Lower leg skin (tissue), 4 donors: ENCODE measurements around the gene ADM2. TPM values are rescaled to one million over a fixed set of nuclear protein-coding genes. Genes with fewer than 3 reads are reported as not detected.

ENCODE experiments used
- DNase-seq, 2 donors: peaks; one replicate each; pipeline ENCODE4 v3.0.0-alpha.2; 2019; ENCODE audit warnings: low spot score in 2 of 2
- H3K4me3 ChIP-seq: fragments of 200-600 bp; sonication (generic); 2 replicates; pipeline ENCODE4 v1.5.1; 2017; ENCODE audit warnings: mild to moderate bottlenecking, low read depth; ENCODE audit not compliant: poor library complexity, severe bottlenecking
- CTCF ChIP-seq, 3 donors: fragments of 450-650 bp; IDR thresholded peaks; one replicate each; pipeline ENCODE4 v1.5.1; 2016; ENCODE audit warnings: antibody characterized with exemption in 3 of 3, mild to moderate bottlenecking in 3 of 3, moderate library complexity in 2 of 3
- POLR2A ChIP-seq, 2 donors: fragments of 450-650 bp; IDR thresholded peaks; one replicate each; pipeline ENCODE4 v1.6.1; 2016 to 2017; ENCODE audit warnings: antibody characterized with exemption in 2 of 2, mild to moderate bottlenecking in 1 of 2, moderate library complexity in 1 of 2
- WGBS, 2 donors: methylation state at CpG; one replicate each; pipeline ENCODE4 v1.1.5; 2018; 5-methylcytosine and 5-hydroxymethylcytosine counted together
- intact Hi-C: fragments of 100-400 bp; cut with DNase I; formaldehyde crosslinking; loops from one replicate; pipeline ENCODE4 v1.15.0; 2023; ENCODE audit warnings: low total_unique reads
- total RNA-seq, 4 donors: library from RNA; depleted of rRNA; stranded (reverse); fragments of >200 nt; gene quantifications; one replicate each; pipeline ENCODE4 v1.1.0, GENCODE V29; 2016

The ADM2 gene
- total RNA-seq, 4 donors from 2014 or later = 0.19 to 0.56 (median 0.52) TPM; not detected in 1

DNA sequence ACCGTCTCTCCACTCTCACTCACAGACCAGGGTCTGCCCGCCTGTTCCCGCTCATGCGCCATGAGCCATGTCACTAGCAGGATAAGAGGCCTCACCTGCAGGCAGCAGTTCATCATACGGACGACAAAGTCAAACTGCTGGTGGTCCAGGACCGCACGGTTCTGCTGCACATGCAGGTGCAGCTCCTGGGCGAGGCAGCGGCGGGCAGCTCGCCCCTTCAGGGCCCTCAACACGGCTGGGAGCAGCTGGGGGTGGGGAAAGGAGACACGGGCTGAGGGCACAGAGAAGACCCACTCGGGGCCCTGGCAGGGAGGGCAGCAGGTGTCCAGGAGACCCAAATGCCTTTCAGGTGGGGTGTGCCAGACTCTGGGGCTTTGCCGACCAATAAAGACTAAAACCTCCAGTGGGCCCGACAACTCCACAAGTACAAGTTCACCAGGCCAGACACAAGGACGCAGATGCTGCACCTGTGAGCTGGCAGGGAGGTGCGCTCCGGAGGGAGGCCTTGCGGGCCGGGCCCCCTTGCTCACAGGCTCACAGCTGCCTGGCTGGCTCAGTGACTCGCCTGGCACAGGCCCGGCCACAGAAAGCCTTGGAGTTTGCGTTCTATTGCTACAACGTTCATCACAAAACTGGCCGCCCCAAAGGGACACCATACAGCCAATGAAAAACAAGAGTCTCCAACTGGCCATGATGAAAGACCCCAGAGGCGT is 18.0 kb upstream of the ADM2 start:
- intact Hi-C loops = no loop called here
- no peak overlapping the region for H3K4me3 ChIP-seq
- DNase-seq = no peak
- 89 to 91% methylated on average over 22 to 27 of the region's 28 CpGs for WGBS, 2 donors
- no peak for TF ChIP-seq POLR2A (IDR thresholded peaks at IDR 0.05)
- TF ChIP-seq CTCF (IDR thresholded peaks at IDR 0.05) = no peak

GRCh38 chr22:50464451-50464850 is 16.9 kb upstream of the ADM2 start:
- no peak for TF ChIP-seq POLR2A (IDR thresholded peaks at IDR 0.05)
- no peak for TF ChIP-seq CTCF (IDR thresholded peaks at IDR 0.05)
- intact Hi-C loops = no loop called here
- H3K4me3 ChIP-seq = no peak overlapping the region
- WGBS, 2 donors = 92 to 93% methylated on average over 22 to 24 of the region's 24 CpGs
- no peak for DNase-seq

GRCh38 chr22:50465066-50465930 is 16.0 kb upstream of the ADM2 start:
- TF ChIP-seq POLR2A (IDR thresholded peaks at IDR 0.05) = no peak
- no peak for TF ChIP-seq CTCF (IDR thresholded peaks at IDR 0.05)
- no peak overlapping the region for H3K4me3 ChIP-seq
- no peak for DNase-seq
- intact Hi-C loops = no loop called here
- 89% methylated on average over 30 of the region's 30 CpGs for WGBS, 2 donors

DNA sequence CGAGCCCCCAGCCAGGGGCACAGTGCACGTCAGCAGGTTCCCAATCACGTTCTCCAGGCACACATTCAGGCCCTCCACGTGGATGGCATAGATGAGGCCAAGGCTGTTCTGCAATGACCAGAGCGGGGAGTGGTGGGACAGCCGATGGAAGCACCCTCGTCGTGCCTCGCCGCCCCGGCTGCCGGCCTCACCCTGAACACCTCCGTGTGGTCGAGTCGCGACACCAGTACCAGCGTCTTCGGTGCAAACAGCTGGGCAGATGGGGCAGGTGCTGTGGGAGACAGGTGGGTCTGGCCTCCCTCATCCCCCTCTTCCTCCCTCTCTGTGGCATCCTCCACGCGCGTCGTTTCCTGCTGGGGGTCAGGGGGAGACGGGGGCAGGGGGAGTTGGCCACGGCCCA is 14.0 kb upstream of the ADM2 start:
- H3K4me3 ChIP-seq = no peak overlapping the region
- WGBS, 2 donors = 89 to 92% methylated on average over 23 to 24 of the region's 24 CpGs
- no peak for DNase-seq
- intact Hi-C loops = no loop called here
- no peak for TF ChIP-seq POLR2A (IDR thresholded peaks at IDR 0.05)
- no peak for TF ChIP-seq CTCF (IDR thresholded peaks at IDR 0.05)

GRCh38 chr22:50467773-50468440 is 13.4 kb upstream of the ADM2 start:
- intact Hi-C loops = no loop called here
- H3K4me3 ChIP-seq = no peak overlapping the region
- 91 to 92% methylated on average over 12 to 21 of the region's 22 CpGs for WGBS, 2 donors
- TF ChIP-seq POLR2A (IDR thresholded peaks at IDR 0.05) (no peak), CTCF (IDR thresholded peaks at IDR 0.05) (no peak)
- no peak for DNase-seq
